GM12865 (cell line): ENCODE measurements around the gene PASK.

Experiments used
- DNase-seq: peaks from one replicate; pipeline ENCODE4 v3.0.0; 2010; ENCODE audit warnings: low read depth
- H3K4me3 ChIP-seq: 2 replicates; pipeline ENCODE4 v1.5.1; 2011; ENCODE audit warnings: mild to moderate bottlenecking, low read depth, low read length, control low read depth
- CTCF ChIP-seq: IDR thresholded peaks from 2 replicates; pipeline ENCODE4 v1.5.1; 2011; ENCODE audit warnings: low read length, control low read depth, low read depth, inconsistent platforms; ENCODE audit not compliant: insufficient read depth; ENCODE audit errors: missing control alignments

PASK gene

GRCh38 chr2:241134711-241135110, 14.6 kb downstream of the PASK start:
- H3K4me3 ChIP-seq, result no peak overlapping the region
- no peak for TF ChIP-seq CTCF
- DNase-seq, result no peak

GRCh38 chr2:241133436-241133820, 15.8 kb downstream of the PASK start:
- H3K4me3 ChIP-seq, result no peak overlapping the region
- DNase-seq, result no peak
- TF ChIP-seq CTCF, result no peak

GRCh38 chr2:241132538-241133435, 16.5 kb downstream of the PASK start:
- DNase-seq, result no peak
- no peak for TF ChIP-seq CTCF
- no peak overlapping the region for H3K4me3 ChIP-seq

GRCh38 chr2:241131531-241131930, 17.7 kb downstream of the PASK start:
- no peak for DNase-seq
- H3K4me3 ChIP-seq, result no peak overlapping the region
- TF ChIP-seq CTCF, result no peak

- no peak overlapping the region for H3K4me3 ChIP-seq
- DNase-seq, result no peak
- no peak for TF ChIP-seq CTCF
These were observed 19.0 kb downstream of the PASK start for GRCh38 chr2:241130316-241130715.

- no peak for TF ChIP-seq CTCF
- H3K4me3 ChIP-seq, result no peak overlapping the region
- DNase-seq, result peak; percentile 74
These were observed 20.0 kb downstream of the PASK start for GRCh38 chr2:241129086-241129871.

GRCh38 chr2:241128266-241128665, 21.0 kb downstream of the PASK start:
- DNase-seq, result no peak
- TF ChIP-seq CTCF, result no peak
- no peak overlapping the region for H3K4me3 ChIP-seq
